HUES48 (cell line): ENCODE data around the gene PPP1R26.
"Not testable (repeated sequence)": the region's sequence is repeated elsewhere in the genome, so short reads cannot be mapped to it uniquely, and the experiment has no call there.

Experiments used
- H3K27ac ChIP-seq: one replicate; pipeline ENCODE4 v1.7.0; 2013; ENCODE audit warnings: low read depth, low read length, inconsistent platforms
- H3K27me3 ChIP-seq: 2 replicates; pipeline ENCODE4 v1.6.1; 2013; ENCODE audit warnings: mild to moderate bottlenecking, low read length; ENCODE audit not compliant: control insufficient read depth, insufficient read depth
- H3K36me3 ChIP-seq: 2 replicates; pipeline ENCODE4 v1.6.1; 2013; ENCODE audit warnings: low read length; ENCODE audit not compliant: control insufficient read depth, insufficient read depth
- H3K4me1 ChIP-seq: 2 replicates; pipeline ENCODE4 v1.6.1; 2013; ENCODE audit warnings: mild to moderate bottlenecking, low read length; ENCODE audit not compliant: control insufficient read depth, insufficient read depth
- H3K4me3 ChIP-seq: 2 replicates; pipeline ENCODE4 v1.5.1; 2013; ENCODE audit warnings: mild to moderate bottlenecking, low read depth, low read length
- H3K9ac ChIP-seq: 2 replicates; pipeline ENCODE4 v1.6.1; 2013; ENCODE audit warnings: mild to moderate bottlenecking, low read depth, low read length, moderate library complexity
- H3K9me3 ChIP-seq: 2 replicates; pipeline ENCODE4 v1.6.1; 2013; ENCODE audit warnings: low read length; ENCODE audit not compliant: control insufficient read depth, insufficient read depth

PPP1R26 gene

GRCh38 chr9:135508211-135508820 lies 28.7 kb downstream of the PPP1R26 start:
- Histone ChIP-seq H3K9me3 (no peaks in the 10 kb centered on the region), H3K27ac (no peak overlapping the region), H3K4me1 (no peaks in the 10 kb centered on the region), H3K36me3 (peaks cover 21% of the 10 kb centered on the region), H3K4me3 (no peak overlapping the region), H3K9ac (no peak overlapping the region), H3K27me3 (no peaks in the 10 kb centered on the region)

- no peak overlapping the region for H3K9ac ChIP-seq
- no peak overlapping the region for H3K27ac ChIP-seq
- H3K4me1 ChIP-seq = no peaks in the 10 kb centered on the region
- peaks cover 10% of the 10 kb centered on the region for H3K36me3 ChIP-seq
- H3K27me3 ChIP-seq = no peaks in the 10 kb centered on the region
- no peak overlapping the region for H3K4me3 ChIP-seq
- no peaks in the 10 kb centered on the region for H3K9me3 ChIP-seq
Observed at GRCh38 chr9:135509458-135509857, 29.9 kb downstream of the PPP1R26 start.

- Histone ChIP-seq H3K4me1 (no peaks in the 10 kb centered on the region), H3K27ac (no peak overlapping the region), H3K9me3 (no peaks in the 10 kb centered on the region)
Observed at GRCh38 chr9:135512241-135512603, 32.6 kb downstream of the PPP1R26 start.

GRCh38 chr9:135512904-135513303 lies 33.3 kb downstream of the PPP1R26 start:
- H3K27me3 ChIP-seq = no peaks in the 10 kb centered on the region
- H3K4me1 ChIP-seq = no peaks in the 10 kb centered on the region
- H3K9ac ChIP-seq = no peak overlapping the region
- H3K9me3 ChIP-seq = no peaks in the 10 kb centered on the region
- no peak overlapping the region for H3K27ac ChIP-seq
- H3K4me3 ChIP-seq = no peak overlapping the region
- H3K36me3 ChIP-seq = no peaks in the 10 kb centered on the region

More at GRCh38 chr9:135512241-135512603, 32.6 kb downstream of the PPP1R26 start:
- Histone ChIP-seq H3K4me3 (no peak overlapping the region), H3K36me3 (no peaks in the 10 kb centered on the region), H3K27me3 (no peaks in the 10 kb centered on the region), H3K9ac (no peak overlapping the region)

- Histone ChIP-seq H3K4me1 (no peaks in the 10 kb centered on the region), H3K27ac (no peak overlapping the region), H3K36me3 (no peaks in the 10 kb centered on the region), H3K9me3 (no peaks in the 10 kb centered on the region), H3K4me3 (no peak overlapping the region), H3K27me3 (no peaks in the 10 kb centered on the region), H3K9ac (no peak overlapping the region)
Observed at GRCh38 chr9:135513351-135513846, 33.8 kb downstream of the PPP1R26 start.

- not testable (repeated sequence) for H3K9me3 ChIP-seq, H3K36me3 ChIP-seq, H3K4me3 ChIP-seq, H3K4me1 ChIP-seq, H3K27ac ChIP-seq, H3K9ac ChIP-seq, H3K27me3 ChIP-seq
Observed at GRCh38 chr9:135513906-135514305, 34.3 kb downstream of the PPP1R26 start.

GRCh38 chr9:135514342-135515082 lies 34.9 kb downstream of the PPP1R26 start:
- no peaks in the 10 kb centered on the region for H3K36me3 ChIP-seq

GRCh38 chr9:135515083-135515951 lies 35.7 kb downstream of the PPP1R26 start:
- no peaks in the 10 kb centered on the region for H3K4me1 ChIP-seq
- H3K27me3 ChIP-seq = no peaks in the 10 kb centered on the region
- H3K27ac ChIP-seq = no peak overlapping the region
- H3K9ac ChIP-seq = no peak overlapping the region
- H3K9me3 ChIP-seq = no peaks in the 10 kb centered on the region
- no peaks in the 10 kb centered on the region for H3K36me3 ChIP-seq
- H3K4me3 ChIP-seq = no peak overlapping the region

More at GRCh38 chr9:135514342-135515082, 34.9 kb downstream of the PPP1R26 start:
- H3K4me1 ChIP-seq = no peaks in the 10 kb centered on the region
- H3K9me3 ChIP-seq = no peaks in the 10 kb centered on the region
- H3K27me3 ChIP-seq = no peaks in the 10 kb centered on the region
- no peak overlapping the region for H3K27ac ChIP-seq
- H3K4me3 ChIP-seq = no peak overlapping the region
- H3K9ac ChIP-seq = no peak overlapping the region

GRCh38 chr9:135516132-135516860 lies 36.7 kb downstream of the PPP1R26 start:
- H3K36me3 ChIP-seq = no peaks in the 10 kb centered on the region
- H3K4me1 ChIP-seq = no peaks in the 10 kb centered on the region
- H3K27me3 ChIP-seq = no peaks in the 10 kb centered on the region
- no peaks in the 10 kb centered on the region for H3K9me3 ChIP-seq
- H3K4me3 ChIP-seq = no peak overlapping the region
- H3K27ac ChIP-seq = no peak overlapping the region
- no peak overlapping the region for H3K9ac ChIP-seq

GRCh38 chr9:135517407-135517822 lies 37.8 kb downstream of the PPP1R26 start:
- Histone ChIP-seq H3K4me1 (no peaks in the 10 kb centered on the region), H3K4me3 (no peak overlapping the region), H3K36me3 (no peaks in the 10 kb centered on the region), H3K27me3 (no peaks in the 10 kb centered on the region), H3K27ac (no peak overlapping the region), H3K9ac (no peak overlapping the region), H3K9me3 (no peaks in the 10 kb centered on the region)
